K562 (cell line): Measurements from ENCODE around the gene PACRG.

Source experiments
- BDP1 ChIP-seq: IDR thresholded peaks from 3 replicates; pipeline ENCODE4 v1.6.1; 2011; ENCODE audit not compliant: insufficient read length, insufficient read depth
- CREB1 ChIP-seq, 2 experiments: sonication (generic) in 1 of 2; formaldehyde crosslinking in 1 of 2; IDR thresholded peaks; 2 replicates each; pipeline versions ENCODE4 v1.6.1 to v1.8.0; 2012 to 2022; ENCODE audit warnings: inconsistent platforms in 1 of 2, mild to moderate bottlenecking in 1 of 2, missing genetic modification reagents in 1 of 2, moderate library complexity in 1 of 2
- NR2C2 ChIP-seq, 2 experiments: fragments of 200-800 bp in 1 of 2; sonication (Bioruptor generic) in 1 of 2; sonication (generic) in 1 of 2; formaldehyde crosslinking in 1 of 2; IDR thresholded peaks; 2 replicates each; pipeline versions ENCODE4 v1.6.1 to v1.8.0; 2016 to 2022; ENCODE audit warnings: mild to moderate bottlenecking in 1 of 2, missing compliant biosample characterization in 1 of 2, missing genetic modification characterization in 1 of 2, missing genetic modification reagents in 1 of 2
- STAG1 ChIP-seq: sonication (generic); formaldehyde crosslinking; IDR thresholded peaks from 2 replicates; pipeline ENCODE4 v1.5.0; 2020; ENCODE audit warnings: missing genetic modification reagents, borderline replicate concordance
- ZNF311 ChIP-seq: fragments of 250-450 bp; sonication (Bioruptor Pico); IDR thresholded peaks from 2 replicates; pipeline ENCODE4 v1.4.0; 2020; ENCODE audit warnings: mild to moderate bottlenecking, moderate library complexity
- ZNF77 ChIP-seq: fragments of 250-450 bp; sonication (Bioruptor Pico); IDR thresholded peaks from 2 replicates; pipeline ENCODE4 v1.5.0; 2020
- TF ChIP-seq, protein P1 (sequence below): fragments of 250-450 bp; sonication (Bioruptor Pico); IDR thresholded peaks from 2 replicates; pipeline ENCODE4 v1.9.0; 2021; ENCODE audit warnings: mild to moderate bottlenecking
- TF ChIP-seq, protein P2 (sequence below), 3 experiments: IDR thresholded peaks in 2 of 3; conservative IDR thresholded peaks in 1 of 3; 2 replicates each; pipeline ENCODE4 v1.5.1; 2011 to 2012; ENCODE audit warnings: low read length in 3 of 3, mild to moderate bottlenecking in 3 of 3, control low read depth in 2 of 3, improper control_type of control experiment in 1 of 3, inconsistent platforms in 1 of 3, low read depth in 1 of 3, mixed read lengths in 1 of 3, moderate library complexity in 1 of 3; ENCODE audit not compliant: insufficient read depth in 2 of 3
- TF ChIP-seq, protein P3 (sequence below): fragments of 450-650 bp; formaldehyde crosslinking; IDR thresholded peaks from 2 replicates; pipeline ENCODE4 v1.4.0; 2020; ENCODE audit warnings: mild to moderate bottlenecking, moderate library complexity
- TF ChIP-seq, protein P4 (sequence below): fragments of 250-450 bp; sonication (Bioruptor Pico); IDR thresholded peaks from 2 replicates; pipeline ENCODE4 v1.8.0; 2021; ENCODE audit warnings: moderate library complexity, mild to moderate bottlenecking, inconsistent platforms
- TF ChIP-seq, protein P5 (sequence below): IDR thresholded peaks from 2 replicates; pipeline ENCODE4 v1.6.1; 2012; ENCODE audit warnings: low read depth, low read length, improper control_type of control experiment, borderline replicate concordance
- TF ChIP-seq, protein P6 (sequence below): sonication (generic); formaldehyde crosslinking; IDR thresholded peaks from 2 replicates; pipeline ENCODE4 v1.8.1; 2023; ENCODE audit warnings: mild to moderate bottlenecking, missing genetic modification reagents
- TF ChIP-seq, protein P7 (sequence below): sonication (generic); formaldehyde crosslinking; IDR thresholded peaks from 2 replicates; pipeline ENCODE4 v1.8.0; 2022; ENCODE audit warnings: mild to moderate bottlenecking, missing genetic modification reagents

DNA sequence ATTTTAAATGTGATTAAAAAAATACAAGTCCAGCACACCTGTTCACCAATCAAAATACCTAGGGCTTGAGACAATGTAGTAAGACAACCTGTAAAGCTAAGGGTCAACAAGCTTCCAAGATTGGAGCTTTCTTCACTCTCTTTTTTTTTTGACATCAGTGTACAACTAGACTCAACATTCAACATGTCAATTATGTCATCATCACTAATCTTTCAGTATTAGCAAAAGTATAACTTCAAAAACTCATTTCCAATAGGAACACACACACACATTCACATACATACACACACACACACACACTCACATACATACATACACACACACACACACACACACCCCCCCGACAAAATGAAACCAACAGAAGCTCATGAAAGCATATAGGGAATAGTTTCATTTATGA lies 26.2 kb upstream of the PACRG start:
- TF ChIP-seq, protein P1, sequence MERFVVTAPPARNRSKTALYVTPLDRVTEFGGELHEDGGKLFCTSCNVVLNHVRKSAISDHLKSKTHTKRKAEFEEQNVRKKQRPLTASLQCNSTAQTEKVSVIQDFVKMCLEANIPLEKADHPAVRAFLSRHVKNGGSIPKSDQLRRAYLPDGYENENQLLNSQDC (CRISPR knock-in tag) = no peak
- TF ChIP-seq, protein P2, sequence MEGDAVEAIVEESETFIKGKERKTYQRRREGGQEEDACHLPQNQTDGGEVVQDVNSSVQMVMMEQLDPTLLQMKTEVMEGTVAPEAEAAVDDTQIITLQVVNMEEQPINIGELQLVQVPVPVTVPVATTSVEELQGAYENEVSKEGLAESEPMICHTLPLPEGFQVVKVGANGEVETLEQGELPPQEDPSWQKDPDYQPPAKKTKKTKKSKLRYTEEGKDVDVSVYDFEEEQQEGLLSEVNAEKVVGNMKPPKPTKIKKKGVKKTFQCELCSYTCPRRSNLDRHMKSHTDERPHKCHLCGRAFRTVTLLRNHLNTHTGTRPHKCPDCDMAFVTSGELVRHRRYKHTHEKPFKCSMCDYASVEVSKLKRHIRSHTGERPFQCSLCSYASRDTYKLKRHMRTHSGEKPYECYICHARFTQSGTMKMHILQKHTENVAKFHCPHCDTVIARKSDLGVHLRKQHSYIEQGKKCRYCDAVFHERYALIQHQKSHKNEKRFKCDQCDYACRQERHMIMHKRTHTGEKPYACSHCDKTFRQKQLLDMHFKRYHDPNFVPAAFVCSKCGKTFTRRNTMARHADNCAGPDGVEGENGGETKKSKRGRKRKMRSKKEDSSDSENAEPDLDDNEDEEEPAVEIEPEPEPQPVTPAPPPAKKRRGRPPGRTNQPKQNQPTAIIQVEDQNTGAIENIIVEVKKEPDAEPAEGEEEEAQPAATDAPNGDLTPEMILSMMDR (IDR thresholded peaks at IDR 0.05 in 2 of 3, conservative IDR thresholded peaks at IDR 0.05 in 1 of 3; ENCODE audit: insufficient read depth in 2 of 3, low read depth in 1 of 3, low read length in 3 of 3) = no peak
- TF ChIP-seq, protein P3, sequence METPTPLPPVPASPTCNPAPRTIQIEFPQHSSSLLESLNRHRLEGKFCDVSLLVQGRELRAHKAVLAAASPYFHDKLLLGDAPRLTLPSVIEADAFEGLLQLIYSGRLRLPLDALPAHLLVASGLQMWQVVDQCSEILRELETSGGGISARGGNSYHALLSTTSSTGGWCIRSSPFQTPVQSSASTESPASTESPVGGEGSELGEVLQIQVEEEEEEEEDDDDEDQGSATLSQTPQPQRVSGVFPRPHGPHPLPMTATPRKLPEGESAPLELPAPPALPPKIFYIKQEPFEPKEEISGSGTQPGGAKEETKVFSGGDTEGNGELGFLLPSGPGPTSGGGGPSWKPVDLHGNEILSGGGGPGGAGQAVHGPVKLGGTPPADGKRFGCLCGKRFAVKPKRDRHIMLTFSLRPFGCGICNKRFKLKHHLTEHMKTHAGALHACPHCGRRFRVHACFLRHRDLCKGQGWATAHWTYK (CRISPR knock-in tag) = no peak
- TF ChIP-seq, protein P4, sequence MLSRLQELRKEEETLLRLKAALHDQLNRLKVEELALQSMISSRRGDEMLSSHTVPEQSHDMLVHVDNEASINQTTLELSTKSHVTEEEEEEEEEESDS (CRISPR knock-in tag) = no peak
- TF ChIP-seq, protein P5, sequence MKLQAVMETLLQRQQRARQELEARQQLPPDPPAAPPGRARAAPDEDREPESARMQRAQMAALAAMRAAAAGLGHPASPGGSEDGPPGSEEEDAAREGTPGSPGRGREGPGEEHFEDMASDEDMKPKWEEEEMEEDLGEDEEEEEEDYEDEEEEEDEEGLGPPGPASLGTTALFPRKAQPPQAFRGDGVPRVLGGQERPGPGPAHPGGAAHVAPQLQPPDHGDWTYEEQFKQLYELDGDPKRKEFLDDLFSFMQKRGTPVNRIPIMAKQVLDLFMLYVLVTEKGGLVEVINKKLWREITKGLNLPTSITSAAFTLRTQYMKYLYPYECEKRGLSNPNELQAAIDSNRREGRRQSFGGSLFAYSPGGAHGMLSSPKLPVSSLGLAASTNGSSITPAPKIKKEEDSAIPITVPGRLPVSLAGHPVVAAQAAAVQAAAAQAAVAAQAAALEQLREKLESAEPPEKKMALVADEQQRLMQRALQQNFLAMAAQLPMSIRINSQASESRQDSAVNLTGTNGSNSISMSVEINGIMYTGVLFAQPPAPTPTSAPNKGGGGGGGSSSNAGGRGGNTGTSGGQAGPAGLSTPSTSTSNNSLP = no peak
- TF ChIP-seq, protein P6, sequence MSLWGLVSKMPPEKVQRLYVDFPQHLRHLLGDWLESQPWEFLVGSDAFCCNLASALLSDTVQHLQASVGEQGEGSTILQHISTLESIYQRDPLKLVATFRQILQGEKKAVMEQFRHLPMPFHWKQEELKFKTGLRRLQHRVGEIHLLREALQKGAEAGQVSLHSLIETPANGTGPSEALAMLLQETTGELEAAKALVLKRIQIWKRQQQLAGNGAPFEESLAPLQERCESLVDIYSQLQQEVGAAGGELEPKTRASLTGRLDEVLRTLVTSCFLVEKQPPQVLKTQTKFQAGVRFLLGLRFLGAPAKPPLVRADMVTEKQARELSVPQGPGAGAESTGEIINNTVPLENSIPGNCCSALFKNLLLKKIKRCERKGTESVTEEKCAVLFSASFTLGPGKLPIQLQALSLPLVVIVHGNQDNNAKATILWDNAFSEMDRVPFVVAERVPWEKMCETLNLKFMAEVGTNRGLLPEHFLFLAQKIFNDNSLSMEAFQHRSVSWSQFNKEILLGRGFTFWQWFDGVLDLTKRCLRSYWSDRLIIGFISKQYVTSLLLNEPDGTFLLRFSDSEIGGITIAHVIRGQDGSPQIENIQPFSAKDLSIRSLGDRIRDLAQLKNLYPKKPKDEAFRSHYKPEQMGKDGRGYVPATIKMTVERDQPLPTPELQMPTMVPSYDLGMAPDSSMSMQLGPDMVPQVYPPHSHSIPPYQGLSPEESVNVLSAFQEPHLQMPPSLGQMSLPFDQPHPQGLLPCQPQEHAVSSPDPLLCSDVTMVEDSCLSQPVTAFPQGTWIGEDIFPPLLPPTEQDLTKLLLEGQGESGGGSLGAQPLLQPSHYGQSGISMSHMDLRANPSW (CRISPR knock-in tag) = no peak
- TF ChIP-seq ZNF311 (CRISPR knock-in tag) (no peak), BDP1 (no peak), ZNF77 (CRISPR knock-in tag) (no peak), NR2C2 (CRISPR knock-in tag; IDR thresholded peaks at IDR 0.05) (no peak), NR2C2 (tag; IDR thresholded peaks at IDR 0.05) (no peak), STAG1 (no peak), CREB1 (IDR thresholded peaks at IDR 0.05) (no peak), CREB1 (CRISPR knock-in tag; IDR thresholded peaks at IDR 0.05) (no peak)
- TF ChIP-seq, protein P7, sequence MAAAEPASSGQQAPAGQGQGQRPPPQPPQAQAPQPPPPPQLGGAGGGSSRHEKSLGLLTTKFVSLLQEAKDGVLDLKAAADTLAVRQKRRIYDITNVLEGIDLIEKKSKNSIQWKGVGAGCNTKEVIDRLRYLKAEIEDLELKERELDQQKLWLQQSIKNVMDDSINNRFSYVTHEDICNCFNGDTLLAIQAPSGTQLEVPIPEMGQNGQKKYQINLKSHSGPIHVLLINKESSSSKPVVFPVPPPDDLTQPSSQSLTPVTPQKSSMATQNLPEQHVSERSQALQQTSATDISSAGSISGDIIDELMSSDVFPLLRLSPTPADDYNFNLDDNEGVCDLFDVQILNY (CRISPR knock-in tag) = no peak
